NB4 (cell line): ENCODE measurements around the gene TGFBR1.

Experiments
- POLR2A ChIP-seq: IDR thresholded peaks from 2 replicates; pipeline ENCODE4 v1.6.1; 2011; ENCODE audit warnings: mild to moderate bottlenecking; ENCODE audit not compliant: insufficient read length; ENCODE audit errors: extremely low read depth
- TF ChIP-seq, protein P1 (sequence below): IDR thresholded peaks from 2 replicates; pipeline ENCODE4 v1.6.1; 2011; ENCODE audit warnings: low read depth, low read length
- TF ChIP-seq, protein P2 (sequence below): IDR thresholded peaks from one replicate; pipeline ENCODE4 v1.5.1; 2012; ENCODE audit warnings: low read depth, low read length

DNA sequence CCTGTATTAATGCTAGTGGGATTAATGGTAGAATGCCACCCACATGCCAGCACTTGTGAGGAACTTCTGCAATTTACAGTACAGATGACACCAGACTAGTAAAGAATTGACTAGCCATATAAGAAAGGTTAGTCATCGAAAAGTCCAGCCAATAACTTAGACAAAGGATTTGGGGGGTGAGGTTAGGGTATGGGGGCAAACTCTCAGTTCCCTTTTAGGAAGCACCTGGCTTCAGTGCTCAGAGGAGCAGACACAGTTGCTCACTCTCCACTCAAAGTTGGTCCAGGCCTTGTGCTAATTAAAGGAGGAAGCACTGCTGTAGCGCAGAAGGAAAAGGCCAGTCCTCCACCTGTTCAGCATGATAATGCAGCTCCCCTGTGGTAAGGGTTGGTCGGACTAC lies 25.2 kb downstream of the TGFBR1 start:
- TF ChIP-seq, protein P1, sequence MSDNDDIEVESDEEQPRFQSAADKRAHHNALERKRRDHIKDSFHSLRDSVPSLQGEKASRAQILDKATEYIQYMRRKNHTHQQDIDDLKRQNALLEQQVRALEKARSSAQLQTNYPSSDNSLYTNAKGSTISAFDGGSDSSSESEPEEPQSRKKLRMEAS: no peak
- TF ChIP-seq, protein P2, sequence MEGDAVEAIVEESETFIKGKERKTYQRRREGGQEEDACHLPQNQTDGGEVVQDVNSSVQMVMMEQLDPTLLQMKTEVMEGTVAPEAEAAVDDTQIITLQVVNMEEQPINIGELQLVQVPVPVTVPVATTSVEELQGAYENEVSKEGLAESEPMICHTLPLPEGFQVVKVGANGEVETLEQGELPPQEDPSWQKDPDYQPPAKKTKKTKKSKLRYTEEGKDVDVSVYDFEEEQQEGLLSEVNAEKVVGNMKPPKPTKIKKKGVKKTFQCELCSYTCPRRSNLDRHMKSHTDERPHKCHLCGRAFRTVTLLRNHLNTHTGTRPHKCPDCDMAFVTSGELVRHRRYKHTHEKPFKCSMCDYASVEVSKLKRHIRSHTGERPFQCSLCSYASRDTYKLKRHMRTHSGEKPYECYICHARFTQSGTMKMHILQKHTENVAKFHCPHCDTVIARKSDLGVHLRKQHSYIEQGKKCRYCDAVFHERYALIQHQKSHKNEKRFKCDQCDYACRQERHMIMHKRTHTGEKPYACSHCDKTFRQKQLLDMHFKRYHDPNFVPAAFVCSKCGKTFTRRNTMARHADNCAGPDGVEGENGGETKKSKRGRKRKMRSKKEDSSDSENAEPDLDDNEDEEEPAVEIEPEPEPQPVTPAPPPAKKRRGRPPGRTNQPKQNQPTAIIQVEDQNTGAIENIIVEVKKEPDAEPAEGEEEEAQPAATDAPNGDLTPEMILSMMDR: no peak
- TF ChIP-seq POLR2A: no peak
